ENCODE data around the gene SMG6.

SMG6 gene

DNA sequence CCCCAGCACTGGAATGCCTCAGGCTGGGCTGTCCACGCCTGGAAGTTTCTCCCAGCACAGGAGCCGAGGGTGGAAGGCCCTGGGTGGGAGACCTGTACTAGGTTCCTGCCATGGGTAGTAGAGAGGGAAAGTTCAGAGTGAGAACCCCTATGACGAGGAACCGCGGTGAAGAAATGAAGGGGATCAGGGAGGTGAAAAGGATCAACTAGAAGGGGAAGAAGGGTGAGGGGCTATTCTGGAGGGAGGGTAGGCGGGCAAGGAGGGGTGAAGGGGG lies 243.3 kb downstream of the SMG6 start:
- DNase-seq (ENCODE audit: low read depth), result no peak

DNA sequence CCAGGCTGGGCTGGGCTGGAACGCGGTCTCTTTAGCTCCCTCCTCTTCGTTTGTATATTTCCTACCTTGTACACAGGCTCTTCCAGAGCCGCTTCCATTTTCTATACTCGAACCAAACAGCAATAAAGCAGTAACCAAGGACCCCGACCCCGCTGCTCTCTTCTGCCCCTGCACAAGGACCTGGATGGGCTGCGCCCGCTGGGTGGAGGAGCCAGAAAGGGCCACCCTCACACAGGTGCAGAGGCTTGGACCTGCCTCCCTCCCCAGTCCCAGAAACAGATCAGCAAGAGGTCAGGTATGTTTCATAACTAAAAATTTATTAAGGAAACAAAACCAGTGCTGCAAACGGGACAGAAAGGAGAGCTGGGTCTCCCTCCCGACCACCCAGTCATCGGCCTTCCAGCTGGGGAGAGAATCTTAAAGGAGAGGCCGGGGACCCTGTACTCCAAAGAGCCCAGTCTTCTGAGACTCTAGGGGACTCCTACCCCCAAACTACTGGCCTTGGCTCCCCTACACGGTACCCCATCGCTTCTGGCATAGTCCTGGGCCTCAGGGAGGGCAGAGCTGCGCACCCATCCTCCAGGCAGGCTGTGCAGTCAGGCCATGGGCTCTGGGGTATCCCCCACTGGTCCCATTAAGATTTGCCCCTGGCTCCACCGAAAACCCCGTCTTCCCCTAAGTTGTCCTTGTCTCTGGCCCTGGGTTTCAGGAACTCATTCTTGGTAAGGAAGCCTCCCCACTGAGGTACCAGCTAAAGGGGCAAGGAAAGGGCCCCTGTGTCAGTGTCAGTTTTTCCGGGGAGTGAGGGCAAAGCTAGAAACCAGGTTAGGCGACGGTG lies 243.8 kb downstream of the SMG6 start:
- DNase-seq (ENCODE audit: low read depth), result no peak

DNA sequence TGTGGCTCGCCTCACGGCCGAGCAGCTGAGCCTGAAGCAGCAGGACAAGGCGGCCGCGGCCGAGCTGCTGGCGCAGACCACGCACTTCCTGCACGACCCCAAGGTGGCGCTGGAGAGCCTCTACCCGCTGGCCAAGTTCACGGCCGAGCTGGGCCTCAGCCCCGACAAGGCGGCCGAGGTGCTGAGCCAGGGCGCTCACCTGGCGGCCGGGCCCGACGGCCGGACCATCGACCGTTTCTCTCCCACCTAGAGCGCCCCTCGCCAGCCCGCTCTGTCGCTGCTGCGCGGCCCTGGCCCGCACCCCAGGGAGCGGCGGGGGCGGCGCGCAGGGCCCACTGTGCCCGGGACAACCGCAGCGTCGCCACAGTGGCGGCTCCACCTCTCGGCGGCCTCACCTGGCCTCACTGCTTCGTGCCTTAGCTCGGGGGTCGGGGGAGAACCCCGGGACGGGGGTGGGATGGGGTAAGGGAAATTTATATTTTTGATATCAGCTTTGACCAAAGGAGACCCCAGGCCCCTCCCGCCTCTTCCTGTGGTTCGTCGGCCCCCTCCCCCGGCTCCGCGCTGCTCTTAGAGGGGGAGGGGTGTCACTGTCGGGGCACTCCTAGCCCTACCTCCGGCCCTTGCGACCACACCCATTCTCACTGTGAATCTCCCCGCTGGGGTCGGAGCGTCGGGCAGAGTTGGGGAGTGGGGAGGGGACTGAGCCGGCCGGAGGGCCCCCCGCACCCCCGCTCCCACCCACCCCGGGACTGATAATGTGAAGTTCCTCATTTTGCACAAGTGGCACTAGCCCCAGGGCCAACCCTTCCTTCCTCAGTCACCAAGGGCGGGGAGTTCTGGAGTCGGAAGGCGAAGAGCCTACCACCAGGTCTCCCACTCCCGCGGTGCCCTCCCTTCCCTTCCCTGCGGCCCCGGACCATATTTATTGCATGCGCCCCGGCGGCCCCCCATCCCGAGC lies 244.7 kb downstream of the SMG6 start:
- DNase-seq (ENCODE audit: low read depth), result peak; percentile 48

DNA sequence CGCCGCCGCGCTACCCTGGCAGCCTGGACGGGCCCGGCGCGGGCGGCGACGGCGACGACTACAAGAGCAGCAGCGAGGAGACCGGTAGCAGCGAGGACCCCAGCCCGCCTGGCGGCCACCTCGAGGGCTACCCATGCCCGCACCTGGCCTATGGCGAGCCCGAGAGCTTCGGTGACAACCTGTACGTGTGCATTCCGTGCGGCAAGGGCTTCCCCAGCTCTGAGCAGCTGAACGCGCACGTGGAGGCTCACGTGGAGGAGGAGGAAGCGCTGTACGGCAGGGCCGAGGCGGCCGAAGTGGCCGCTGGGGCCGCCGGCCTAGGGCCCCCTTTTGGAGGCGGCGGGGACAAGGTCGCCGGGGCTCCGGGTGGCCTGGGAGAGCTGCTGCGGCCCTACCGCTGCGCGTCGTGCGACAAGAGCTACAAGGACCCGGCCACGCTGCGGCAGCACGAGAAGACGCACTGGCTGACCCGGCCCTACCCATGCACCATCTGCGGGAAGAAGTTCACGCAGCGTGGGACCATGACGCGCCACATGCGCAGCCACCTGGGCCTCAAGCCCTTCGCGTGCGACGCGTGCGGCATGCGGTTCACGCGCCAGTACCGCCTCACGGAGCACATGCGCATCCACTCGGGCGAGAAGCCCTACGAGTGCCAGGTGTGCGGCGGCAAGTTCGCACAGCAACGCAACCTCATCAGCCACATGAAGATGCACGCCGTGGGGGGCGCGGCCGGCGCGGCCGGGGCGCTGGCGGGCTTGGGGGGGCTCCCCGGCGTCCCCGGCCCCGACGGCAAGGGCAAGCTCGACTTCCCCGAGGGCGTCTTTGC lies 245.6 kb downstream of the SMG6 start:
- no peak for DNase-seq (ENCODE audit: low read depth)

DNA sequence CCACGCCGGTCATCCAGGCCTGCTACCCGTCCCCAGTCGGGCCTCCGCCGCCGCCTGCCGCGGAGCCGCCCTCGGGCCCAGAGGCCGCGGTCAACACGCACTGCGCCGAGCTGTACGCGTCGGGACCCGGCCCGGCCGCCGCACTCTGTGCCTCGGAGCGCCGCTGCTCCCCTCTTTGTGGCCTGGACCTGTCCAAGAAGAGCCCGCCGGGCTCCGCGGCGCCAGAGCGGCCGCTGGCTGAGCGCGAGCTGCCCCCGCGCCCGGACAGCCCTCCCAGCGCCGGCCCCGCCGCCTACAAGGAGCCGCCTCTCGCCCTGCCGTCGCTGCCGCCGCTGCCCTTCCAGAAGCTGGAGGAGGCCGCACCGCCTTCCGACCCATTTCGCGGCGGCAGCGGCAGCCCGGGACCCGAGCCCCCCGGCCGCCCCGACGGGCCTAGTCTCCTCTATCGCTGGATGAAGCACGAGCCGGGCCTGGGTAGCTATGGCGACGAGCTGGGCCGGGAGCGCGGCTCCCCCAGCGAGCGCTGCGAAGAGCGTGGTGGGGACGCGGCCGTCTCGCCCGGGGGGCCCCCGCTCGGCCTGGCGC lies 246.3 kb downstream of the SMG6 start:
- DNase-seq (ENCODE audit: low read depth), result no peak

DNA sequence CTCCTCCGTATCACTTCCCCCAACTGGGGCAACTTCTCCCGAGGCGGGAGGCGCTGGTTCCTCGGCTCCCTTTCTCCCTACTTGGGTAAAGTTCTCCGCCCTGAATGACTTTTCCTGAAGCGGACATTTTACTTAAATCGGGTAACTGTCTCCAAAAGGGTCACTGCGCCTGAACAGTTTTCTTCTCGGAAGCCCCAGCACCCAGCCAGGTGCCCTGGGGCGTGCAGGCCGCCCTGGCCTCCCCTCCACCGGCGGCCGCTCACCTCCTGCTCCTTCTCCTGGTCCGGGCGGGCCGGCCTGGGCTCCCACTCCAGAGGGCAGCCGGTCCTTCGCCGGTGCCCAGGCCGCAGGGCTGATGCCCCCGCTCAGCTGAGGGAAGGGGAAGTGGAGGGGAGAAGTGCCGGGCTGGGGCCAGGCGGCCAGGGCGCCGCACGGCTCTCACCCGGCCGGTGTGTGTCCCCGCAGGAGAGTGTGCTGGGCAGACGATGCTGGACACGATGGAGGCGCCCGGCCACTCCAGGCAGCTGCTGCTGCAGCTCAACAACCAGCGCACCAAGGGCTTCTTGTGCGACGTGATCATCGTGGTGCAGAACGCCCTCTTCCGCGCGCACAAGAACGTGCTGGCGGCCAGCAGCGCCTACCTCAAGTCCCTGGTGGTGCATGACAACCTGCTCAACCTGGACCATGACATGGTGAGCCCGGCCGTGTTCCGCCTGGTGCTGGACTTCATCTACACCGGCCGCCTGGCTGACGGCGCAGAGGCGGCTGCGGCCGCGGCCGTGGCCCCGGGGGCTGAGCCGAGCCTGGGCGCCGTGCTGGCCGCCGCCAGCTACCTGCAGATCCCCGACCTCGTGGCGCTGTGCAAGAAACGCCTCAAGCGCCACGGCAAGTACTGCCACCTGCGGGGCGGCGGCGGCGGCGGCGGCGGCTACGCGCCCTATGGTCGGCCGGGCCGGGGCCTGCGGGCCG lies 247.1 kb downstream of the SMG6 start:
- no peak for DNase-seq (ENCODE audit: low read depth)

DNA sequence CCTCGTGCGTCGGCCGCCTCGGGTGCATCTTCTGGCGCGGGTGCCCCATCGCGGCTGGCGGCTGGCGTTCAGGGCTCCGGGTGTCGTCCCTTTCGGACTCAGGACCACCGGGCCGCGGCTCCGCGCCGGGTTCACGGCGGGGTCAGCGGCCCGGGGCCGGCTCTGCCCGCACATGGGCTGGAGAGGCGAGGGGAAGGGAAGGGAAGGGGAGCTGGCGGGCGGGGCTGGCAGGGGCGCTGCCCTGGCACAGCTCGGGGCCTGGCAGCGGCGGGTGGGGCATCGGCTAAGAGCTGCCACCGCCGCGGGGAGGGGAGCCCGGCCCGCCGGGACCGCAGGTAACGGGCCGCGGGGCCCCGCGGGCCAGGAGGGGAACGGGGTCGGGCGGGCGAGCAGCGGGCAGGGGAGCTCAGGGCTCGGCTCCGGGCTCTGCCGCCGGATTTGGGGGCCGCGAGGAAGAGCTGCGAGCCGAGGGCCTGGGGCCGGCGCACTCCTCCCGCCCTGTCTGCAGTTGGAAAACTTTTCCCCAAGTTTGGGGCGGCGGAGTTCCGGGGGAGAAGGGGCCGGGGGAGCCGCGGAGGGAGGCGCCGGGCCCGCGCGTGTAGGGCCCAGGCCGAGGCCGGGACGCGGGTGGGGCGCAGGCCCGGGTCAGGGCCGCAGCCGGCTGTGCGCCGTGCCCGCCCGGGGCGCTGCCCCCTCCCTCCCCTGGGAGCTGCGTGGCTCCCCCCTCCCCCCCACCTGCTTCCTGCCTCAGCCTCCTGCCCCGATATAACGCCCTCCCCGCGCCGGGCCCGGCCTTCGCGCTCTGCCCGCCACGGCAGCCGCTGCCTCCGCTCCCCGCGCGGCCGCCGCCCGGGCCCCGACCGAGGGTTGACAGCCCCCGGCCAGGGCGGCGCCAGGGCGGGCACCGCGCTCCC lies 248.0 kb downstream of the SMG6 start:
- DNase-seq (ENCODE audit: low read depth), result no peak

DNA sequence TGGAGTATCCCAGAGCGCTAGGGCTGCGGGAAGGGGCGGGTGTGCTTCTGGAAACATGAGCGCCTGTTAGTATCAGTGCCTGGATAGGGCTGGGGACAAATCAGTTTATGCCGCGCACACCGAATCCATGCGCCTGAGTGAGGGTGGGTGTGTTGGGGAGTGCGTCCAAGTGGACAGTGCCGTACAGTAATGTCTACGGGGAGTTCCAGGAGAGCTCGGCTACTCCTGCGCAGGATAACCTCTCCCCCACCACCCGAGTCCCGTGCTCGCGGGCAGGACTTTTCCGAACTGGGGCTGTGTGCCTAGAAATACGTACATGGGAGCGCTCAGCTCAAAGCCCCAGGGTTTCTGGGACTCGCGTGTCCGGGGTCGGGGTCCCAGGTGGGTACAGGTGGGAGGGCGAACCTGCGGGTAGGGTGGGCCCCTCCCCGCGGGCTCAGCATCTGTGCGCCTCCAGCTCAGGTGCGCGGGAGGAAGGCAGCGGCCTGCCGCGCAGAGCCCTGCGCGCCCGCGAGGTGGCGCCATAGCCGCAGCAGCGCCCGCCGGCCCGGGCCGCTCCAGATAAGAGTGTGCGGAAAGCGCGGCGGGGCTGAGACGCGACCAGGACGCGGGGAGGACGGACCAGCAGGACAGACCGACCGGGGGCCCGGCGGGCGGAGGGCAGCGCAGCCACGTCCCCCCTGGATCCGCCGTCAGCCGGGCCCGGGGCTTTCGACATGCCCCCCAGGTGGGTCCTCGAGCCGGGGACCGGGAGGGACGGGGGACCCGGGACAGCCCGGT lies 248.9 kb downstream of the SMG6 start, which contains the start of gene HIC1:
TSS of gene HIC1 (plus strand) at position 592 of the 780 bp plus-strand sequence. CDS start 1,588 bp downstream, outside the sequence.
- no peak for DNase-seq (ENCODE audit: low read depth)

DNA sequence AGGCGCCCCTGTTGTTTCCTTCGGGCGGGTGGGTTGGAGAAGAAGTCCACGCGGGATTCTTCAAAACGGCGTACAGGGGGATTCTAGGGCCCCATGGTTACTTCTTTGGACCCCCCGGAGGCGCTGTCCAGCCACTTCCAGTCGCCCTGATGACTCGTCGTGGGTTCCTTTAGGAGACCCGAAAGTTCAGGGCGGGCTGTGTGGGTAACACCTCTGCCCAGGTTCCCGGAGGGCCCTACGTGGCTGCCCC lies 249.4 kb downstream of the SMG6 start:
- DNase-seq (ENCODE audit: low read depth), result no peak

DNA sequence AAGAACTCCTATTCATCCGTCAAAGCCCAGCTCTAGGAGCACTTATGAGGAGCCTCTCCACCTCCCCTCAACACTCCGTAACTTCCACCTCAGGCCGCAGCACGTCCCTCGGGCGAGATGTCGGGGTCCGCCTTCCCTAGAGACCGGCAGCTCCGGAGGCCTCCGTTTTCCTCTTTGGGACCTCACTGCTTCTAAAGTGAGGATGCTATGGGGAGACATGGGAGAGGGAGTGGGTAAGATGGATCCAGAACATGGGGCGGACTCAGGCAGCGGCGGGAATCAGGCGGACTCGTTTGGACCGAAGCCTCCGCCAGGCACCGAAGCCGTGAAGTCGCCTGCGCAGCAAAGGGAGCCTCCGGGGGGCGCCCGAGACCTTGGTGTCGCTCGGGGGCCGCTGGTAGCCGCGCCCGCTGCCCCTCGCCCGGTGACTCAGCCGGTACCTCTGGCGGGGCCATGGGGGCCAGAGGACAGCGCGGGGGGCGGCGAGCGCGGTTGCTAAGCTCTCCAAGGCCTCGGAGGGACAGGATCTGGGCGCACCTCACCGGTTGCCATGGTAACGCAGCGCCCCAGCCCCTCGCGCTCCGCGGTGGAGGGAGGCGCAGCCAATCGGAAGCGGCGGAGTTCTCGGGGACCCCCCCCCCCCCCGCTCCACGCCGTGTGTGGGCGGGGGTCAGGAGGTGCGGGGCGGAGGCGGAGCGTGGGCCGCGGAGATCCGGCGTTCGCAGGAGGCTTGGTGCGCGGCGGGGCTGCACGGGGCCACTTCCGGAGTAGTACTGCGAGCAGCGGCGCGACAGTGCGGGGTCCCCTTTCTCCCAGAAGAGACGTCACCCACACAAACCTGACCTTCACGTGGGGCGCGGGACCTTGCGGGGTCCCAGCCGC lies 250.0 kb downstream of the SMG6 start:
- no peak for DNase-seq (ENCODE audit: low read depth)

DNA sequence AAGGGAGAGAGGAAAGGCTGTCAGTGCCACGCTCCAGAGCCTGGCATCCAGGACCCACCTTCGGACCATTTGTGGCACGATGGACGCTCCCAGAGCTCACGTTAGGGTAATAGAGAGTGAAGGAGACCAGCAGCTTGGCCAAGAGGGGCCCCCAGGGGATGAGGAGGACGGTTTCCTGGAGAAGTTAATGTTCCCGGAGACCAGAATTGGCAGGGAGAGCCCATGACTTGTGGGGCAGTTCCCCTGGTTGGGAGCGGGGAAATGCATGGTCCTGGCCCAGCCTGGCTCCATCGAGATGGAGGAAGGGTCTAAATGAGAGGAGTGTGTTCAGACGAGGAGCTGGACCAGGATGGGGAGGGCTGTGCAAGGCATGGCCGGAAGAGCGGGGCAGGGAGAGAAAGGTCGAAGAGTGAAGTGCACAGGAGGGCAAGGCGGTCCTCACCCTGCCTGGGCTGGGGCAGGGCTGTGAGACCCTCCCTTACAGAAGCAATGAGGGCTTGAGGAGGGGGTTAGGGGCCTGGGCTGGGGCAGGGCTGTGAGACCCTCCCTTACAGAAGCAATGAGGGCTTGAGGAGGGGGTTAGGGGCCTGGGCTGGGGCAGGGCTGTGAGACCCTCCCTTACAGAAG lies 251.5 kb downstream of the SMG6 start:
- no peak for DNase-seq (ENCODE audit: low read depth)

DNA sequence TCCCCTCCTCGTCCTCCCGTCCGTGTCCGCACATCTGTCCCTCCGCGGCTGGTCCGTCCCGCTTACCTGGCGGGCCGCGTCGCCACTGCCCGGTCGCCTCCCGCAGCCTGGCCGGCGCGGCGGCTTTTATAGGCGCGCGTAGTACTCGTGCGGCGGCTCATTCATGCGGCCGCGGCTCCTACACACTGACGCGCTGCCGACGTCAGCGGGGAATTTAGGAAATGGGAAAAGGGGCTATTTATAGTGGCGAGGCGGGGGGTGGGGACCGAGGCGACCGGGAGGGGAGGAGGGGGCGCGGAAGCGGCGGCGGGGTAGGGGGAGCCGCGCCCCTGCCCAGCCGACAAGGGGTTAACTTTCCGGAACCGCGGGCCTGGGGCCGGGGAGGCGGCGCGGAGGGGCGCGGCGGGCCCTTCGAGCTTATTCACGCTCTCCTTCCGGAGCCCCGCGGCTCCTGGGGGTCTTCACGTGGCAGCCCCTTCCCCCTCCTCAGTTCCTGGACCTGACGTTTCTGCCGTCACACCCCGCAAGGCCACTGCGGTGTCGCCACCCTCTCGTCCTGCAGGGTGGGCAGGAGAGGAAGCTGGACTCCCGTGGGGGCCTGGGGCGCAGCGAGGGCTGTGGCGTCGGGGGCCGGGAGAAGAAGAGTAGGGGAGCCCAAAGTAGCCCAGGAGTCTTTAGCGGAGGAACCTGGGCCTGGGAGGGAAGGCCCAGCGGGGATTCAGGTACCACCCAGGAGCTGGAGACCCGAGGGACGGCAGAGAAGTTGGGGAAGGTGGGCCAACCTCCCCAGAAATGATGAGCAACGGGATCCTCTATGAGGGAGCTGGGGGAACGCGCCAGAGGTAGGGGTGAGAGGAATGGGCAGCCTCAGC lies 252.3 kb downstream of the SMG6 start:
- DNase-seq (ENCODE audit: low read depth), result no peak

DNA sequence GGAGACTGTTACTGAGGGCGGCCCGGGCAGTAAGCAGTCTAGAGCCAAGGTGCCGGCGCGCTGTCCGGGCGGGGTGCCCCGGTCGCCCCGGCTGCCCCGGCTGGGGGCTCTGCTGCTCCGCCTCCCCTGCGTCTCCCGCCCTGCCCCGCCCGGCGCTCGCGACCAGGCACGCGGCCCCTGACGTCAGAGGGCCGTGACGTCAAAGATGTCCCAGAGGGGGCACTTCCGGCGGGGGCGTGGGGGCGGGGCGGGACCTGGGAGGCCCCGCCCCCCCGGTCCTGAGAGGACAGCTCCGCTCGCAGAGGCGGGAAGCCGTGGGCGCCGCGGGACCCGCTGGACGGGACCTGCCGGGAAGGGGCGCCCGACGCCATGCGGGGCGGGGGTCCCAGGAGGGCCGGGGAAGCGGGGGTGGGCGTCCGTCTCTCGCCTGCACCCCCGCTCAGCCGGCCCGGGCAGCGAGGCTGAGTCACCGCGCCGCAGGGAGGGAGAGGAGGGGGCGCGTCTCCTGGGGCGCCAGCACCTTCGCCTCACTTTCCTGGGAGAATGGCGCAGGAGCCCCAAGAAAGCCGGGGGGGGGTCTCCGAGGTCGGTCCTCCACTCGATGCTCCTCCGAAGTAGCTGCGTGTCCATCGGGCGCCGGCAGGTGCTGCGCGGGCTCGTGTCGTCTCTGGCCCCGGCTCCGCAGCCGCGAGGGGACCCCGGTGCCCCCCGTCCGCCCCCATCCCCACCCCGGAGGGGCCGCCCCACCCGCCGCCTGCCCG lies 253.1 kb downstream of the SMG6 start:
- DNase-seq (ENCODE audit: low read depth), result no peak

DNA sequence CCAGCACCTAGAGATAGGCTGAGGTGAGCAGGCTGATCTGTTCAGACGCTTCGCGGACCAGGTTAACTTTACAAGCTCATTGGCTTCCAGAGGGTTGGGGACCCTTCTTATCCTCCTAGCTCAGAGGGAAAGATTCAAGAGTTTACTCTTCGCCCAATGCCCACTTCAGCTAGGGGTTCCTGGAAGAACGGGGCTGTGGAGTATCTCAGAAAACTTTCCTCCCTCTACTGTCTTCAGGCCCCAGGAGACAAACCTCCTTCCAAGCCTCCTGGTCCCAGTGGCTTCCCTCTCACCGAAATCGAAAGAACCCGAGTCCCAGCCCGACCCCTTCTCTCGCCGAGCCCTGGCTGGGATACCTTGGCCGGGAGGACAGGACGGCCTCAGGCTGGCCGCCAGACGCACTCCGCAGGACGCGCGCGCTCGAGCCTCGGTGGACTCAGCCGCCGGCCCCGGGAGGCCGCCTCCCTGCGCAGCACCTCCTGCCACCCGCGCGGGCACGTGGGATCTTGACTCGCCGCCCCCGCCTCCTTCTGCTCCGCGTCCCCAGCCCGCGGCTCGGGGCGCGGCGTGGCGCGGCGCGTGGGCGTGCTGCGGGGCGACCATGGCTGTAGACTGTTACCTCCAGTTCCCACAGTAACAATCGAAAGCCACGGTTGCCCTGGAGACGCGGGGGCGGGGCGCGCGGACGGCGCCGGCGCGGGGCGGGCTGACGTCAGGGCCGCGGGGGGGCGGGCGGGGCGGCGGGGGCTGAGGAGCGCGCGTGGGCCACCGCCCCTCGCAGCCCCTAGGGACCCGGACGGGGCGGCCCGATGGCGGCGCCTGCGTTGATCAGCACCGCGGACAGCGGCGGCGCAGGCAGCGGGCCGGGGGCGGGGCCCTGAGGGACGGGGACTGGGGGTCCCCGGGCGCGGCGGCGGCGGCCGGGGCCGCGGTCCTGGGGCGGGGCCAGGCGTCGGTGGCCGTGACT lies 254.0 kb downstream of the SMG6 start:
- DNase-seq (ENCODE audit: low read depth), result no peak

DNA sequence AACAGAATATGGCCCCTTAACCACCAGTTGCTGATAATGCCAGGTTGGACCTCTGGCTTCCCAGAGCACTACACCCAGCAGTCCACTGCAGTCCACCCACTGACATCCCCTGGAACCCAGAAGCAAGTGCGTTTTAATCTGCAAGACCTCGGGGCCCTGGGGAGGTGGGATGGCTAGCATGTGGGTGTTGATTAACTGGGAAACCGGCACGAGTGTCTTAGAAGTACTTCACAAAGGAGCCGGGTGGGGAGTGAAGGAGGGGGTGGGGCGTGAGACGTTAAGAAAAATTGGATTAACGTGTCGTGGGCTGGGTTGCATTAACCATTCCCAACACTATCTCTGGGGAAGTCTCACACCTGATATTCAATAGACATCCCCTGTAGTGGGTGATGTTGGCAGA lies 254.8 kb downstream of the SMG6 start:
- DNase-seq (ENCODE audit: low read depth), result no peak
